K562 (cell line): ENCODE results near the gene RBM5. TPM values are rescaled to one million over a fixed set of nuclear protein-coding genes. Genes with fewer than 3 reads are reported as not detected.

Source experiments
- ATAC-seq: fragments of 200-7000 bp; cut with Tn5 transposase; 3 replicates; pipeline ENCODE4 v1.9.1; 2020; ENCODE audit warnings: moderate library complexity
- BruUV-seq: library from RNA; stranded (reverse); fragments of 400-500 nt; replicated peaks from 2 replicates; lab custom pipeline; 2021; lab: Mats Ljungman, UMichigan
- CTCF ChIA-PET: fragments of 300-600 bp; formaldehyde crosslinking; extraction: SDS; loops from one replicate; lab custom pipeline; 2021; ENCODE audit warnings: low intra/inter-chr PET ratio; lab: Yijun Ruan, JAX
- POLR2A ChIA-PET: fragments of 300-600, 350-650 bp; sonication (Branson Sonifier 250); formaldehyde crosslinking; extraction: SDS; loops from one replicate; lab custom pipeline; 2021; ENCODE audit warnings: antibody characterized with exemption, inconsistent platforms; lab: Yijun Ruan, JAX
- DNase-seq, 4 experiments: peaks; one replicate each; pipeline versions ENCODE4 v3.0.0 to v3.0.0-alpha.2; 2011 to 2018; ENCODE audit warnings: low spot score in 3 of 4, mixed read lengths in 3 of 4; ENCODE audit errors: extremely low read depth in 1 of 4
- FAIRE-seq: peaks from 2 replicates; lab custom pipeline; 2011; peaks lifted over from hg19 to GRCh38; lab: Jason Lieb, UNC
- H2AFZ ChIP-seq: 2 replicates; pipeline ENCODE4 v1.6.0; 2011; ENCODE audit warnings: low read depth, low read length, control low read depth, inconsistent platforms
- H3K27ac ChIP-seq: fragments of 200-600 bp; 3 replicates; pipeline ENCODE4 v1.8.0; 2011; ENCODE audit warnings: low read depth, mild to moderate bottlenecking, control low read depth, inconsistent platforms, low read length, moderate library complexity, mixed read lengths; ENCODE audit errors: extremely low read depth
- H3K27me3 ChIP-seq, 2 experiments: fragments of 300-600 bp in 1 of 2; 2 replicates in 1 of 2; 3 replicates in 1 of 2; pipeline versions ENCODE4 v1.6.0 to v1.8.0; 2011; ENCODE audit warnings: inconsistent platforms in 2 of 2, low read length in 2 of 2, mild to moderate bottlenecking in 1 of 2, mixed read lengths in 1 of 2, moderate library complexity in 1 of 2; ENCODE audit not compliant: control insufficient read depth in 2 of 2, insufficient read depth in 2 of 2
- H3K36me3 ChIP-seq: fragments of 300-600 bp; 3 replicates; pipeline ENCODE4 v1.8.0; 2011; ENCODE audit warnings: mild to moderate bottlenecking, low read length, inconsistent platforms; ENCODE audit not compliant: control insufficient read depth, insufficient read depth
- H3K4me1 ChIP-seq, 2 experiments: fragments of 200-600 bp in 1 of 2; replicated peaks in 1 of 2; 2 replicates in 1 of 2; 3 replicates in 1 of 2; pipeline versions ENCODE4 v1.5.1 to v1.8.0; 2011; ENCODE audit warnings: inconsistent platforms in 2 of 2, low read length in 2 of 2, mild to moderate bottlenecking in 1 of 2, mixed read lengths in 1 of 2, moderate library complexity in 1 of 2; ENCODE audit not compliant: control insufficient read depth in 2 of 2, insufficient read depth in 2 of 2
- H3K4me2 ChIP-seq: 2 replicates; pipeline ENCODE4 v1.6.1; 2011; ENCODE audit warnings: low read length, control low read depth, inconsistent platforms, mixed read lengths; ENCODE audit not compliant: insufficient read depth
- H3K4me3 ChIP-seq: fragments of 200-600 bp; sonication (generic), shearing (Covaris generic); 2 replicates; pipeline ENCODE4 v1.5.1; 2016; ENCODE audit warnings: control low read depth, inconsistent platforms
- H3K79me2 ChIP-seq: fragments of 200-600 bp; 3 replicates; pipeline ENCODE4 v1.8.0; 2011; ENCODE audit warnings: low read length, inconsistent platforms; ENCODE audit not compliant: control insufficient read depth, insufficient read depth
- H3K9ac ChIP-seq, 2 experiments: 2 replicates each; pipeline versions ENCODE4 v1.6.0 to v1.6.1; 2011; ENCODE audit warnings: low read depth in 2 of 2, low read length in 2 of 2, control low read depth in 1 of 2, inconsistent platforms in 1 of 2, mild to moderate bottlenecking in 1 of 2, mixed read lengths in 1 of 2; ENCODE audit not compliant: insufficient read depth in 1 of 2
- H3K9me1 ChIP-seq: one replicate; pipeline ENCODE4 v1.6.0; 2011; ENCODE audit warnings: inconsistent platforms, mild to moderate bottlenecking, low read length, moderate library complexity; ENCODE audit not compliant: control insufficient read depth, insufficient read depth
- H3K9me3 ChIP-seq: replicated peaks from 2 replicates; pipeline ENCODE4 v1.5.1; 2011; ENCODE audit warnings: low read depth, low read length, inconsistent platforms; ENCODE audit not compliant: control insufficient read depth, insufficient read depth
- H4K20me1 ChIP-seq: replicated peaks from 2 replicates; pipeline ENCODE4 v1.6.1; 2011; ENCODE audit warnings: low read length, inconsistent platforms, mixed read lengths; ENCODE audit not compliant: control insufficient read depth, insufficient read depth
- NCOA6 ChIP-seq: fragments of 450-650 bp; IDR thresholded peaks from 2 replicates; pipeline ENCODE4 v1.6.1; 2017; ENCODE audit warnings: mild to moderate bottlenecking
- USF1 ChIP-seq: sonication (generic); formaldehyde crosslinking; IDR thresholded peaks from 2 replicates; pipeline ENCODE4 v1.9.0; 2022; ENCODE audit warnings: mild to moderate bottlenecking, missing genetic modification reagents
- WHSC1 ChIP-seq: IDR thresholded peaks from one replicate; pipeline ENCODE4 v1.6.1; 2012; ENCODE audit warnings: low read length, control low read depth, inconsistent platforms
- ZNF263 ChIP-seq: sonication (generic); formaldehyde crosslinking; IDR thresholded peaks from 2 replicates; pipeline ENCODE4 v1.8.0; 2022; ENCODE audit warnings: mild to moderate bottlenecking, missing genetic modification reagents, borderline replicate concordance
- WGBS: fragments of 100-300 bp; shearing (Covaris generic); methylation state at CpG from one replicate; pipeline ENCODE4 v1.1.6; 2016; ENCODE audit warnings: low coverage, mixed read lengths; ENCODE audit not compliant: insufficient coverage; ENCODE audit errors: missing lambda C conversion rate; 5-methylcytosine and 5-hydroxymethylcytosine counted together
- in situ Hi-C: fragments of 300-500 bp; cut with MboI; formaldehyde crosslinking; loops from 4 replicates; pipeline ENCODE4 v1.15.0; 2018; ENCODE audit warnings: inconsistent platforms, mixed read lengths
- intact Hi-C: fragments of 100-400 bp; cut with micrococcal nuclease; formaldehyde crosslinking; loops from 2 replicates; pipeline ENCODE4 v1.14.2; 2022
- polyA plus RNA-seq, 8 experiments: library from polyadenylated mRNA; depleted of rRNA in 4 of 8; stranded (reverse) in 5 of 8; unstranded in 3 of 8; fragments of >200 nt; fragmentation: Nextera tagmentation in 2 of 8; fragmentation: Illumina TruSeq in 1 of 8; extraction: Ambion mirVana in 2 of 8; extraction: Trizol in 1 of 8; gene quantifications; 2 replicates each; pipeline versions ENCODE4 v1.2.1 to v1.2.3, GENCODE V29; 2011 to 2014; ENCODE audit warnings: inconsistent platforms in 1 of 8, missing spikeins in 1 of 8
- total RNA-seq, 7 experiments: library from RNA; depleted of rRNA in 6 of 7; stranded (reverse); fragments of >200 nt in 6 of 7; fragmentation: Illumina TruSeq in 2 of 7; extraction: Trizol in 2 of 7; gene quantifications; 2 replicates each; pipeline versions ENCODE4 v1.2.1 to v1.2.3, GENCODE V29; 2011 to 2021; ENCODE audit warnings: low replicate concordance in 1 of 7

RBM5 gene
- total and polyA plus RNA-seq, 9 of the 15 experiments (the other 6 are each of a cell fraction or from before 2014, with no cell fraction given) = 24.5 to 153 (median 81.6) TPM

DNA sequence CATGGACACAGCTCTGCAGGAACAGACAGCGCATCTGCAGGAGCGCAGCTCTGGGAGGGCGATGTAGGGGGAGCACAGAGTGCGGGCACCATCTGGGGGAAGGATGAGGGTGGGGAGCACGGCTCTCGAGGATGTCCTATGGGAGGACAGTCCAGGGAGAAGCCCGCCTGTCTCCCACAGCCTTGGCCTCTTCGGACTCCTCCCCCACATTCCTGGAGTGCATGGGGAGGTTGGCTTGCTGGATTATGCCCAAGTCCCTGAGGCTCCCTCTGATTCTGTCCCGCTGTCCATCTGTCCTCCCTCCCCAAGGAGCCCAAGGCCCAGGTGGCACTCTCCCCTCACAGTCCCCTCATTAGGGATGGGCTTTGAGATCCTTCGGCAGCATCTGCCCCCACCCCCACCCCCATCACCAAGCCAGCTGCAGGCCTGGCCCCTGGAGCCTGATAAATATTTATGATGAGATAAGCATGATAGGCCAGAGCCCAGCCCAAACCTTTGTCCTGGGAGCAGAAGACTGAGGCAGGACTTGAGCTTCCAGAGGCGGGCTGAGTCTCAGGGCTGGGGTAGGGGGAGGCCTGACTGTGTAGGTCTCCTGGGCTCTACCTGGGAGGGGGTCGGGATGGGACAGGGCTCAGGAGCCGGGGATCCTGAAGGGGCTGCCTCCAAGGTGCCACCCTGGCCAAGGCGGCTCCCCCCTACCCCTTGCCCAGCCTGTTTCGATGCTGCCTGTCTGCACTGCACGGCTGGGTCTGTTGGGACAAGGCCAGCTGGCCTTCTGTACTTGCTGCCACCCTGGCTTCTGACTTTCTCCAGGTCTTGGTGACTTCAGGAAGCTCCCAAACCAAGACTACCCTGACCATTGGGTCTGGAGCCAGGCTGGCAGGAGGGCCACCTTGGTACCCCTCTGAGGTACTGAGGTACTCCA is 37.8 kb downstream of the RBM5 start:
- Histone ChIP-seq H3K4me3 (no peak overlapping the region), H4K20me1 (peaks cover 6% of the 10 kb centered on the region), H3K79me2 (no peaks in the 10 kb centered on the region), H3K27me3 (peaks cover 0 to 7% of the 10 kb centered on the region in 2 experiments; a peak in 2 of 5 replicates), H3K4me2 (no peak overlapping the region), H3K4me1 (peaks cover 0 to 17% of the 10 kb centered on the region in 2 experiments; a peak in 2 of 5 replicates), H3K36me3 (no peaks in the 10 kb centered on the region), H3K9me3 (no peaks in the 10 kb centered on the region), H3K9me1 (no peaks in the 10 kb centered on the region), H3K9ac (no peak overlapping the region; a peak in 1 of 4 replicates), H2AFZ (no peak overlapping the region), H3K27ac (no peak overlapping the region)
- 23% methylated on average over 7 of the region's 16 CpGs for WGBS
- POLR2A ChIA-PET = interaction anchor here (0.7 to 2.2 kb wide), 3 partner anchors 9 to 538 kb away, joined by 3 to 10 read pairs (median 6); no protein-coding TSS in a partner anchor
- BruUV-seq = no TSS peak
- ATAC-seq (no peak), DNase-seq (peak in 2 of 4 experiments; percentile 30 to 35), FAIRE-seq (no peak)
- intact Hi-C loops (no loop called here), in situ Hi-C loops (no loop called here)
- CTCF ChIA-PET = no interaction called here
- no peak for TF ChIP-seq WHSC1
- TF ChIP-seq ZNF263 (CRISPR knock-in tag) = peak; percentile 81

DNA sequence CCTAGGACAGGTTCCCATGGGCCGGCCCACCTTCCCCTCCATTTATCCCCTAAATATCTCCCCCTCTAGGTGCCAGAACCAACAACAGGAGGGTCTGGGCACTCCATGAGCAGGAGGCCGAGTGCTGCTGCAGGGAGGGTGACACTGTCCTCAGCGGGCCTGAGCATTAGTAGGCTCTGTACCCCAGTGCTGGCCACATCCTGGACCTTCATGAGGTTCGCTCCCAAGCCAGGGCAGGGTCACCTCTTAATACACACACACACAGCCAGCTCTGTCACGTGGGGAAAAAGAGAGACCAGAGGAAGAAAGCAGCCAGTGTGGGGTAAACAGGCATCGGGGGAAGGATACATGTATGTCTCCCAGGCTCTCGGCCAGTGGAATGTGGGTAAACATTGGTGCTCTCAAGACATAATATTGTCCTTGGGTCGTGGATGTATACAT is 38.6 kb downstream of the RBM5 start:
- ChIA-PET CTCF (interaction anchor here (0.6 kb wide), 1 partner anchor 426 kb away, joined by 3 read pairs; no protein-coding TSS in a partner anchor), POLR2A (interaction anchor here (0.7 to 2.2 kb wide), 3 partner anchors 9 to 539 kb away, joined by 3 to 10 read pairs (median 6); no protein-coding TSS in a partner anchor)
- no peak for ATAC-seq
- DNase-seq = no peak
- Histone ChIP-seq H2AFZ (no peak overlapping the region), H3K36me3 (no peaks in the 10 kb centered on the region), H3K9me3 (no peaks in the 10 kb centered on the region), H3K79me2 (no peaks in the 10 kb centered on the region), H4K20me1 (no peaks in the 10 kb centered on the region; the same call in 1 of the 2 replicates), H3K9me1 (no peaks in the 10 kb centered on the region), H3K4me2 (no peak overlapping the region), H3K27ac (no peak overlapping the region), H3K27me3 (peaks cover 0 to 7% of the 10 kb centered on the region in 2 experiments; a peak in 2 of 5 replicates), H3K4me3 (no peak overlapping the region), H3K9ac (no peak overlapping the region), H3K4me1 (peaks cover 0 to 17% of the 10 kb centered on the region in 2 experiments; a peak in 2 of 5 replicates)
- FAIRE-seq = no peak
- intact Hi-C loops = no loop called here
- 11% methylated on average over 7 of the region's 8 CpGs for WGBS
- in situ Hi-C loops = no loop called here
- BruUV-seq = no TSS peak
- TF ChIP-seq USF1 (CRISPR knock-in tag) (0 out of 2 replicates have a peak, but pooled peaks have one; percentile 13), NCOA6 (no peak)
